ENCODE data around the gene RAC2.

GRCh38 chr22:37205046-37205445, 39.0 kb downstream of the RAC2 start:
- no peak for TF ChIP-seq CTCF (IDR thresholded peaks at IDR 0.05; ENCODE audit: low read length)
- no peak for TF ChIP-seq EZH2 (IDR thresholded peaks at IDR 0.05; ENCODE audit: borderline replicate concordance, low read length)
